Keratinocyte (primary cell): ENCODE measurements around the gene KCNJ9.

ENCODE experiments used
- EZH2 ChIP-seq: IDR thresholded peaks from one replicate; pipeline ENCODE4 v1.6.1; 2012; ENCODE audit warnings: inconsistent platforms, mild to moderate bottlenecking, low read length, moderate library complexity
- TF ChIP-seq, protein P1 (sequence below), 3 experiments: IDR thresholded peaks in 1 of 3; conservative IDR thresholded peaks in 1 of 3; optimal IDR thresholded peaks in 1 of 3; 2 replicates in 2 of 3; 3 replicates in 1 of 3; pipeline versions ENCODE3 to v1.5.1; 2011; ENCODE audit warnings: low read length in 3 of 3, mild to moderate bottlenecking in 3 of 3, moderate library complexity in 2 of 3, control low read depth in 1 of 3, inconsistent platforms in 1 of 3; ENCODE audit not compliant: insufficient read depth in 2 of 3; ENCODE audit errors: extremely low read depth in 1 of 3

DNA sequence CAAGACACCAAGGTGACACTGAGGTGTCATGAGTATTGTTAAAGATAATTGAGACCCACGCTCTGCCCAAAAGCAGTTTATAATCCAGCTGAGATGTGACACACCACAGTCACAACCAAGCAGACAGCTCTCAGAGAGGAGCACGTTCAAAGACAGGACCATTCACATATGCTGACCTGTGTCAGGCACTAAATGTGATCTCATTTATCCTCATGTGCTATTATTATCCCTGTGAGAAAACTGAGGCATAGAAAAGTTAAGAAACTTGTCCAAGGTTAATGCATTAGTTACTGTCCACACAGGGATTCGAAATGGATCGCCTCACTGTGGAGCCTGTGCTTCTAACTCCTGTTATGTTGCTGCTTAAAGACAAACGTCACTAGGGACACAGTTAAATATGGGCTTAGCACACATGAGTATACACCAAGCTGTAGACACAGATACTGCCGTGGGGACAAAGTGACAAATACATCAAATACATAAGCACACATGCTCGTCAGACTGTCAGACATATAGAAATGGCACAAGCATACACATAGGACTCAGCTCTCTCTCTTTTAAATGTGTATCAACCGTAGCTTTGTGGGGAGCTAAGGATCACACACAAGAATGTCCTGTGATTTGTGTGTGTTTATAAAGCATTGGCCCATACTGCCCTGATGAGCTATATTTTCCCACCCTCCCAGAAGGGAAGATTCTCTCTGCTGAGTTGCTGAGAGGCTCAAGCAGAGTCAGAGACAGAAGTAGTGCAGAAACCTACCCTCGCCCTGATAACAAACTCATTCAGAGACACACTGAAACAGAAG, 20.6 kb downstream of the KCNJ9 start:
- TF ChIP-seq, protein P1, sequence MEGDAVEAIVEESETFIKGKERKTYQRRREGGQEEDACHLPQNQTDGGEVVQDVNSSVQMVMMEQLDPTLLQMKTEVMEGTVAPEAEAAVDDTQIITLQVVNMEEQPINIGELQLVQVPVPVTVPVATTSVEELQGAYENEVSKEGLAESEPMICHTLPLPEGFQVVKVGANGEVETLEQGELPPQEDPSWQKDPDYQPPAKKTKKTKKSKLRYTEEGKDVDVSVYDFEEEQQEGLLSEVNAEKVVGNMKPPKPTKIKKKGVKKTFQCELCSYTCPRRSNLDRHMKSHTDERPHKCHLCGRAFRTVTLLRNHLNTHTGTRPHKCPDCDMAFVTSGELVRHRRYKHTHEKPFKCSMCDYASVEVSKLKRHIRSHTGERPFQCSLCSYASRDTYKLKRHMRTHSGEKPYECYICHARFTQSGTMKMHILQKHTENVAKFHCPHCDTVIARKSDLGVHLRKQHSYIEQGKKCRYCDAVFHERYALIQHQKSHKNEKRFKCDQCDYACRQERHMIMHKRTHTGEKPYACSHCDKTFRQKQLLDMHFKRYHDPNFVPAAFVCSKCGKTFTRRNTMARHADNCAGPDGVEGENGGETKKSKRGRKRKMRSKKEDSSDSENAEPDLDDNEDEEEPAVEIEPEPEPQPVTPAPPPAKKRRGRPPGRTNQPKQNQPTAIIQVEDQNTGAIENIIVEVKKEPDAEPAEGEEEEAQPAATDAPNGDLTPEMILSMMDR (optimal IDR thresholded peaks at IDR 0.05 in 1 of 3, IDR thresholded peaks at IDR 0.05 in 1 of 3, conservative IDR thresholded peaks at IDR 0.05 in 1 of 3; ENCODE audit: extremely low read depth in 1 of 3, insufficient read depth in 2 of 3, low read length in 3 of 3) = no peak
- no peak for TF ChIP-seq EZH2
